SK-N-SH treated with all-trans-retinoic acid at 6 μM for 48 hours (cell line): ENCODE results near the gene RNASE7.

Source experiments
- ARNTL ChIP-seq: fragments of 450-650 bp; formaldehyde crosslinking; IDR thresholded peaks from 2 replicates; pipeline ENCODE4 v1.5.0; 2020; ENCODE audit warnings: low read depth, mild to moderate bottlenecking, moderate library complexity, borderline replicate concordance
- BACH2 ChIP-seq: fragments of 250-450 bp; sonication (Bioruptor Pico); IDR thresholded peaks from 2 replicates; pipeline ENCODE4 v1.9.0; 2021; ENCODE audit warnings: mild to moderate bottlenecking, borderline replicate concordance
- ESRRG ChIP-seq: fragments of 250-450 bp; sonication (Bioruptor Pico); IDR thresholded peaks from 2 replicates; pipeline ENCODE4 v1.6.1; 2021; ENCODE audit warnings: mild to moderate bottlenecking
- ISL1 ChIP-seq: fragments of 250-450 bp; sonication (Bioruptor Pico); IDR thresholded peaks from 2 replicates; pipeline ENCODE4 v2.1.2; 2022; ENCODE audit warnings: mild to moderate bottlenecking, moderate library complexity
- OSR1 ChIP-seq: fragments of 250-450 bp; sonication (Bioruptor Pico); IDR thresholded peaks from 2 replicates; pipeline ENCODE4 v1.8.0; 2022; ENCODE audit warnings: moderate library complexity, mild to moderate bottlenecking, inconsistent platforms
- RARB ChIP-seq: fragments of 250-450 bp; sonication (Bioruptor Pico); IDR thresholded peaks from 2 replicates; pipeline ENCODE4 v1.8.0; 2021; ENCODE audit warnings: mild to moderate bottlenecking, moderate library complexity
- TOX ChIP-seq: fragments of 250-450 bp; sonication (Bioruptor Pico); IDR thresholded peaks from 2 replicates; pipeline ENCODE4 v1.8.0; 2021; ENCODE audit warnings: mild to moderate bottlenecking, moderate library complexity, borderline replicate concordance
- ZFP3 ChIP-seq: fragments of 250-450 bp; sonication (Bioruptor Pico); IDR thresholded peaks from 2 replicates; pipeline ENCODE4 v1.5.0; 2020; ENCODE audit warnings: mild to moderate bottlenecking, moderate library complexity
- ZFP30 ChIP-seq: fragments of 450-650 bp; formaldehyde crosslinking; IDR thresholded peaks from 2 replicates; pipeline ENCODE4 v1.5.0; 2022; ENCODE audit warnings: mild to moderate bottlenecking, moderate library complexity
- ZNF565 ChIP-seq: fragments of 450-650 bp; formaldehyde crosslinking; conservative IDR thresholded peaks from 2 replicates; pipeline ENCODE4 v1.5.0; 2020; ENCODE audit warnings: low read depth, mild to moderate bottlenecking, moderate library complexity
- ZNF70 ChIP-seq: fragments of 450-650 bp; formaldehyde crosslinking; IDR thresholded peaks from 2 replicates; pipeline ENCODE4 v1.5.0; 2020; ENCODE audit warnings: mild to moderate bottlenecking, moderate library complexity
- TF ChIP-seq, protein P1 (sequence below): fragments of 250-450 bp; sonication (Bioruptor Pico); IDR thresholded peaks from 2 replicates; pipeline ENCODE4 v1.8.0; 2020; ENCODE audit warnings: mild to moderate bottlenecking, moderate library complexity, borderline replicate concordance
- TF ChIP-seq, protein P2 (sequence below): fragments of 250-450 bp; sonication (Bioruptor Pico); IDR thresholded peaks from 2 replicates; pipeline ENCODE4 v1.5.0; 2020; ENCODE audit warnings: mild to moderate bottlenecking, moderate library complexity

DNA sequence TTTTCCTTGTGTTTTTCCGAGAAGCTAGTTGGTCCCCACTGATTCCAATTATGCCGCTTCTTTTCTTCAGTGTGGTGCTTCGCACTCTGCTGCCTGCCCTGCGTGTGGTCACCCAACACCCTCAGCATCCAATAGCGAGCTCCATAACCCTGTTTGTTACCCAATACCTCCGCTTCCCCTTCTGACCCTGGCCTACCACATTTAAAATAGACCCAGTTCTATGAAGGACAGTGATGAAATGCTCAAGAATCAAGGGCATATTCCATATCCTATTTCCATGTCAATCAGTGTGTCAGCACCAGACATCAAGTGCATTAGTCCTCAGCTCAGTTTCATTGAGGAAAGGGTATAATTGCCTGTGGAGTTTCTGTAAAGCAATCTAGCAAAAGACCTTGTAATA lies 26.9 kb upstream of the RNASE7 start:
- TF ChIP-seq, protein P1, sequence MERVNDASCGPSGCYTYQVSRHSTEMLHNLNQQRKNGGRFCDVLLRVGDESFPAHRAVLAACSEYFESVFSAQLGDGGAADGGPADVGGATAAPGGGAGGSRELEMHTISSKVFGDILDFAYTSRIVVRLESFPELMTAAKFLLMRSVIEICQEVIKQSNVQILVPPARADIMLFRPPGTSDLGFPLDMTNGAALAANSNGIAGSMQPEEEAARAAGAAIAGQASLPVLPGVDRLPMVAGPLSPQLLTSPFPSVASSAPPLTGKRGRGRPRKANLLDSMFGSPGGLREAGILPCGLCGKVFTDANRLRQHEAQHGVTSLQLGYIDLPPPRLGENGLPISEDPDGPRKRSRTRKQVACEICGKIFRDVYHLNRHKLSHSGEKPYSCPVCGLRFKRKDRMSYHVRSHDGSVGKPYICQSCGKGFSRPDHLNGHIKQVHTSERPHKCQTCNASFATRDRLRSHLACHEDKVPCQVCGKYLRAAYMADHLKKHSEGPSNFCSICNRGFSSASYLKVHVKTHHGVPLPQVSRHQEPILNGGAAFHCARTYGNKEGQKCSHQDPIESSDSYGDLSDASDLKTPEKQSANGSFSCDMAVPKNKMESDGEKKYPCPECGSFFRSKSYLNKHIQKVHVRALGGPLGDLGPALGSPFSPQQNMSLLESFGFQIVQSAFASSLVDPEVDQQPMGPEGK = no peak
- TF ChIP-seq TOX (no peak), ZFP3 (CRISPR knock-in tag) (no peak), ARNTL (CRISPR knock-in tag) (no peak), ISL1 (CRISPR knock-in tag) (no peak), ZFP30 (CRISPR knock-in tag) (no peak), RARB (CRISPR knock-in tag) (no peak), ZNF70 (CRISPR knock-in tag) (no peak), ZNF565 (CRISPR knock-in tag) (no peak), OSR1 (no peak), ESRRG (CRISPR knock-in tag) (no peak), BACH2 (CRISPR knock-in tag) (no peak)
- TF ChIP-seq, protein P2, sequence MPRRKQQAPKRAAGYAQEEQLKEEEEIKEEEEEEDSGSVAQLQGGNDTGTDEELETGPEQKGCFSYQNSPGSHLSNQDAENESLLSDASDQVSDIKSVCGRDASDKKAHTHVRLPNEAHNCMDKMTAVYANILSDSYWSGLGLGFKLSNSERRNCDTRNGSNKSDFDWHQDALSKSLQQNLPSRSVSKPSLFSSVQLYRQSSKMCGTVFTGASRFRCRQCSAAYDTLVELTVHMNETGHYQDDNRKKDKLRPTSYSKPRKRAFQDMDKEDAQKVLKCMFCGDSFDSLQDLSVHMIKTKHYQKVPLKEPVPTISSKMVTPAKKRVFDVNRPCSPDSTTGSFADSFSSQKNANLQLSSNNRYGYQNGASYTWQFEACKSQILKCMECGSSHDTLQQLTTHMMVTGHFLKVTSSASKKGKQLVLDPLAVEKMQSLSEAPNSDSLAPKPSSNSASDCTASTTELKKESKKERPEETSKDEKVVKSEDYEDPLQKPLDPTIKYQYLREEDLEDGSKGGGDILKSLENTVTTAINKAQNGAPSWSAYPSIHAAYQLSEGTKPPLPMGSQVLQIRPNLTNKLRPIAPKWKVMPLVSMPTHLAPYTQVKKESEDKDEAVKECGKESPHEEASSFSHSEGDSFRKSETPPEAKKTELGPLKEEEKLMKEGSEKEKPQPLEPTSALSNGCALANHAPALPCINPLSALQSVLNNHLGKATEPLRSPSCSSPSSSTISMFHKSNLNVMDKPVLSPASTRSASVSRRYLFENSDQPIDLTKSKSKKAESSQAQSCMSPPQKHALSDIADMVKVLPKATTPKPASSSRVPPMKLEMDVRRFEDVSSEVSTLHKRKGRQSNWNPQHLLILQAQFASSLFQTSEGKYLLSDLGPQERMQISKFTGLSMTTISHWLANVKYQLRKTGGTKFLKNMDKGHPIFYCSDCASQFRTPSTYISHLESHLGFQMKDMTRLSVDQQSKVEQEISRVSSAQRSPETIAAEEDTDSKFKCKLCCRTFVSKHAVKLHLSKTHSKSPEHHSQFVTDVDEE (CRISPR knock-in tag) = no peak
